Neural progenitor cell (in vitro differentiated cells): ENCODE measurements around the gene NFS1.

Source experiments
- EZH2 ChIP-seq: fragments of 200-600 bp; sonication (generic); IDR thresholded peaks from 2 replicates; pipeline ENCODE4 v1.6.1; 2017; ENCODE audit warnings: antibody characterized with exemption, mild to moderate bottlenecking, moderate library complexity
- EZH2phosphoT487 ChIP-seq: fragments of 200-600 bp; sonication (generic); IDR thresholded peaks from 2 replicates; pipeline ENCODE4 v1.6.1; 2017; ENCODE audit warnings: antibody characterized with exemption
- TF ChIP-seq, protein P1 (sequence below): fragments of 200-600 bp; sonication (generic); IDR thresholded peaks from 2 replicates; pipeline ENCODE4 v1.5.1; 2017; ENCODE audit warnings: antibody characterized with exemption, mild to moderate bottlenecking

DNA sequence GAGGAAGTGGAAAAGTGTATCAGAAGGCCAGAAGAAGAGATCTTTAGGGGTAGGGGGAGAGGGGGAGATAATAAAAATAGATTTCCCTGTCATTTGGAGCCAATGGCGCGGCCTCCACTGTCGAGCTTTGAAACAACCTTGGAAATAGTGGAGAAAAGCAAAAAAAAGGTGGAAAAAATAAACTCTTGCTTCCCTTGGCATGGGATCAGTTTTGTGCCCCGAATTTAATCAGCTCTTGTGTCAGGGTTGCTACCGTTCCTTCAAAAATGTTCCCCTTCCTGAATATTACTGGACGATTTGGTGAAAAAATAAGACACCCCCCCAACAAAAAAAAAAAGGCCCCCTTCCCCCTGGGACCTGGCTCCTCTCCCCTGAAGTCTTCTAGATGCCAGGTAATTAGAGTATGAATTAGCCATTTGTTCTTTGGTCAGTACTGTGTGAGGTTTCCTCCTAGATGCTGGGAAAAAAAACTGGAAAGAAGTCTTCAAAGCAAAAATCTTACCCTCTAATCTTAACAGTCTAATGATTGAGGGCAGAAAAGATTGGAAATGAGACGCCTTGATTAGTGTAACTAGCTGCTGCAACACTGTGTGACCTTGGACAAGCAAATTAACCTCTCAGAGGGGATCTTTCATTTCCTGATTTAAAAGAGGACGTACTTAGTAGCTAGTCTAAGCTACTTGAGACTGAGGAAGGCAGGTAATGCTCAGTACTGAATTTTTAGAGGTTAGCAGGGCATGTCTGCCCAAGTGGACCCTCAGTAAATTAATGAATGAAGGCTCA, 43.8 kb upstream of the NFS1 start:
- no peak for TF ChIP-seq EZH2phosphoT487
- TF ChIP-seq, protein P1, sequence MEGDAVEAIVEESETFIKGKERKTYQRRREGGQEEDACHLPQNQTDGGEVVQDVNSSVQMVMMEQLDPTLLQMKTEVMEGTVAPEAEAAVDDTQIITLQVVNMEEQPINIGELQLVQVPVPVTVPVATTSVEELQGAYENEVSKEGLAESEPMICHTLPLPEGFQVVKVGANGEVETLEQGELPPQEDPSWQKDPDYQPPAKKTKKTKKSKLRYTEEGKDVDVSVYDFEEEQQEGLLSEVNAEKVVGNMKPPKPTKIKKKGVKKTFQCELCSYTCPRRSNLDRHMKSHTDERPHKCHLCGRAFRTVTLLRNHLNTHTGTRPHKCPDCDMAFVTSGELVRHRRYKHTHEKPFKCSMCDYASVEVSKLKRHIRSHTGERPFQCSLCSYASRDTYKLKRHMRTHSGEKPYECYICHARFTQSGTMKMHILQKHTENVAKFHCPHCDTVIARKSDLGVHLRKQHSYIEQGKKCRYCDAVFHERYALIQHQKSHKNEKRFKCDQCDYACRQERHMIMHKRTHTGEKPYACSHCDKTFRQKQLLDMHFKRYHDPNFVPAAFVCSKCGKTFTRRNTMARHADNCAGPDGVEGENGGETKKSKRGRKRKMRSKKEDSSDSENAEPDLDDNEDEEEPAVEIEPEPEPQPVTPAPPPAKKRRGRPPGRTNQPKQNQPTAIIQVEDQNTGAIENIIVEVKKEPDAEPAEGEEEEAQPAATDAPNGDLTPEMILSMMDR: no peak
- TF ChIP-seq EZH2: no peak
